Activated gamma-delta T cell treated with Interleukin-2 at 50 U/mL for 16 hours (primary cell): ENCODE data around the gene ZNF318.
"Not testable (repeated sequence)": the region's sequence is repeated elsewhere in the genome, so short reads cannot be mapped to it uniquely, and the experiment has no call there.

Experiments
- DNase-seq: peaks from one replicate; pipeline ENCODE4 v3.0.0-alpha.2; 2020

The ZNF318 gene

DNA sequence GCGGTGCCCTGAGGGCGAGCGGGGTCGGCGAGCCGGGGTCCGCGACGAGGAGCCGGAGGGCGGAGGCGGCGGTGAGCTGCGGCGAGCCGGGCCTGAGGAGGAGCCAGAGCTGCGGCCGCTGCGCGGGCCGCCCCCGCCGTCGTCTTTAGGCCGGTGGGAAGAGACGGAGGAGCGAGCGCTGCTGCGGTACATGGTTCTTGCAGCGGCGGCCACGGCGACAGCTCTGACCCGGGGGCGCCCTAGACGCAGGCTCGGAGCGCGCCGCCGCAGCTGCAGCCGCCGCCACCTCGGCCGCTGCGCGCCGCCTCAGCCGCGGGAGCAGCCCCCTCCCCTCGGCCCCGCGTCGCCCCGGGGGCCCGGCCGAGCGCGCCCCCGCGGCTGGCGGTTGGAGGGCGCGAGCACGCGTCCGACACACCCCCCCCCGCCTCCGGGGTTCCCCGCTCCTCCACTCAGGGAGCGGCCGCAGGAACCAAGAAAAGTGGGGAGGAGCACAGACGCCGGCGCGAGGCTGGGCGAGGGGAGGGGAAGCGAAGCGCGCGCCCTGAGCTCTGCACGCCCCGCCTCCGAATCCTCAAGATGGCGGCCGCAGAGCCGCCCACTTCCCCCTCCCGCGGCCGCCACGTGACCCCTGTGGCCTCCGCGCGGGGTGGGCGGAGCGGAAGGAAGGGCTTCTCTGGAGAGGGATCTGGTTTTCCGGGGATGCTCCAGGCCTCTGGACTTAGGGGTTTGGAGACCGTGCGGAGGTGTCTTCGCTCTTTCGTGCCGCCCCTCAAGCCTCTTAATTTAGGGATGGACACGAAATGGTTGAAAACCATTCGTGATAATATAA is at the start of gene ZNF318:
Gene ZNF318 (minus strand): TSS at position 474 of the 829 bp plus-strand sequence. CDS start 282 bp downstream, at position 192.
- peak; percentile 92 for DNase-seq

GRCh38 chr6:43416935-43417334 is 47.5 kb upstream of the ZNF318 start:
- no peak for DNase-seq

GRCh38 chr6:43415275-43415674 is 45.8 kb upstream of the ZNF318 start:
- not testable (repeated sequence) for DNase-seq

- DNase-seq, result no peak
These were observed 43.6 kb upstream of the ZNF318 start for GRCh38 chr6:43413002-43413401.

- no peak for DNase-seq
These were observed 43.1 kb upstream of the ZNF318 start for GRCh38 chr6:43412541-43412940.

GRCh38 chr6:43410776-43411175 is 41.3 kb upstream of the ZNF318 start:
- not testable (repeated sequence) for DNase-seq

DNA sequence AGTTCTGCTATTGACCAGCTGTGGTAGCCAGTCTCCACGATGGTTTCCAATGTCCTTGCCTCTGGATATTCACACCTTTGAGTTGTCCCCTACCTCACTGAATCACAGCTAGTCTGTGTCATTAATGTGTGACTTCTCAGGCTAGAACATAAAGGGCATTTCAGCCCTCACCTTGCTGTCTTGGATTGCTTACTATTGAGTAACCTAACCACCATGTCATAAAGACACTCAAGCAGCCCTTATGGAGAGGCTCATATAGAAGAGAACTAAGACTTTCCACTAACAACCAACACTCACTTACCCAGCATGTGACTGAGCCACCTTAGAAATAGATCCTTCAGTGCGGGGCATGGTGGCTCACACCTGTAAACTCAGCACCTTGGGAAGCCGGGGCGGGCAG is 38.8 kb upstream of the ZNF318 start:
- DNase-seq, result no peak

DNA sequence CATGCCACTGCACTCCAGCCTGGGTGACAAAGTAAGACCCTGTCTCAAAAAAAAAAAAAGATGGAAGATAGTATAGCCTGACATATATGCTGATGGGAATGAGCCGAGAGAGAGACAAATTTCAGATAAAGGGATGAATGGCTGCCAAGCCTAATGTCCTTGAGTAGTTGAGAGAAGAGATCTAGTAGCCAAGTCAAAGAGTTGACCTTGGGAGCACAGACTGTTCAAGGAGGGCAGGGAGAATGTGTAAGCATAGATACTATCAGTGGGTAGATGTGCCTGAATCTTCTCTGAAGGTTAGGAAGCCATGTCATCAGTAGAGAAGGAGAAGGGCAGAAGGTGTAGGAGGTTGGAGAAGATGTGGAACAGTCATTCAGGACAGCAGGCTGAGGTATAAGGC is 37.8 kb upstream of the ZNF318 start:
- DNase-seq, result no peak

DNA sequence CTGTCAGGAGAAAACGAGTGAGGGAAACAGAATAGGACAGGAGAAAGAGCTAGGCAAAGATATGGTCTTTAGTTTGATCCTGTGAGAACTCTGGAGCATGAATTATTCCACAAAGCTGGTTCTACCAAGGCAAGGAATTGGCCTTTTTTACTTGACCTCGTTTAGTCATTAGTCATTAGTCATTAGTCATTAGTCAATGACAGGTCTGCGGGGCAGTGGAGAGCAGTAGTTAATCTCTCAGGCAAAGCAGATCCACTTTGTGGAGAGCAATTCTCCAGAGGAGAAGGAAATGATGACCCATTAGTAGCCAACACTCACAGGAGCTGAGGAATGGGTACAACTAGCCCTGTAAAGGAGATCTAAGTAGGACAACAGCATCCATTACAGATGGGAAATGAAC is 35.9 kb upstream of the ZNF318 start:
- no peak for DNase-seq

GRCh38 chr6:43402820-43403219 is 33.4 kb upstream of the ZNF318 start:
- DNase-seq, result no peak

GRCh38 chr6:43401730-43402129 is 32.3 kb upstream of the ZNF318 start:
- no peak for DNase-seq

GRCh38 chr6:43399932-43400487 is 30.6 kb upstream of the ZNF318 start:
- no peak for DNase-seq

GRCh38 chr6:43396408-43397149 is 27.1 kb upstream of the ZNF318 start:
- no peak for DNase-seq

DNA sequence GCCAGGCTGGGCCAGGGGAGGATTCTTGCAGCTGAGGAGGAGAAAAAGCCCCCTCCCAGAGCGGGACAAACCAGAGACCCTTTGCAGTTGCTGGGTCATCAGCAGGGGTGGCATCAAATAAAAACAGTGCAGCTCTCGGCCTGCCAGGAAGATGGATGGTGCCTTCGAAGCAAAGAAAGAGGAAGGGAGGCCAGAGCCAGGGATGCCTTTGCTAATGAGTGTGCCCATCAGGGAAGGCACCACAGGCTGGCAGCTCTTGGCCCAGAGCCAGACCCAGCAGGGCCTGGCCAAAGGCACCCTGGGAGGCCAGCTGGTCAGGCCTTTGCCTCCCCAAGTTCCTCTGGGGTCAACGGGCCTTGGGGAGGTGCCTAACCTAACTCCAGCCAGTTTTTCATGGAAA is 26.3 kb upstream of the ZNF318 start:
- no peak for DNase-seq

GRCh38 chr6:43394982-43395381 is 25.5 kb upstream of the ZNF318 start:
- DNase-seq, result no peak

GRCh38 chr6:43393602-43394001 is 24.2 kb upstream of the ZNF318 start:
- DNase-seq, result no peak

DNA sequence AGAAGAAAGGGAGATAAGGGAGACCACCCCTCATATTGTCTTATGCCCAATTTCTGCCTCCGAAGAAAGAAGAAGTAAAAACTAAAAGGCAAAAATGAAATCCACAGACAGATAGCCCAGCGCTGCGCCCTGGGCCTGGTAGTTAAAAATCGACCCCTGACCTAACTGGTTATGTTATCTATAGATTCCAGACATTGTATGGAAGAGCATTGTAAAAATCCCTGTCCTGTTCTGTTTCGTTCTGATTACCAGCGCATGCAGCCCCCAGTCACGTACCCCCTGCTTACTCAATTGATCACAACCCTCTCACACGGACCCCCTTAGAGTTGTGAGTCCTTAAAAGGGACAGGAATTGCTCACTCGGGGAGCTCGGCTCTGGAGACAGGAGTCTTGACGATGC is 23.7 kb upstream of the ZNF318 start:
- not testable (repeated sequence) for DNase-seq

- DNase-seq, result peak; percentile 52
These were observed 22.1 kb upstream of the ZNF318 start for GRCh38 chr6:43391440-43392031.

- DNase-seq, result not testable (repeated sequence)
These were observed 21.4 kb upstream of the ZNF318 start for GRCh38 chr6:43390753-43391439.

DNA sequence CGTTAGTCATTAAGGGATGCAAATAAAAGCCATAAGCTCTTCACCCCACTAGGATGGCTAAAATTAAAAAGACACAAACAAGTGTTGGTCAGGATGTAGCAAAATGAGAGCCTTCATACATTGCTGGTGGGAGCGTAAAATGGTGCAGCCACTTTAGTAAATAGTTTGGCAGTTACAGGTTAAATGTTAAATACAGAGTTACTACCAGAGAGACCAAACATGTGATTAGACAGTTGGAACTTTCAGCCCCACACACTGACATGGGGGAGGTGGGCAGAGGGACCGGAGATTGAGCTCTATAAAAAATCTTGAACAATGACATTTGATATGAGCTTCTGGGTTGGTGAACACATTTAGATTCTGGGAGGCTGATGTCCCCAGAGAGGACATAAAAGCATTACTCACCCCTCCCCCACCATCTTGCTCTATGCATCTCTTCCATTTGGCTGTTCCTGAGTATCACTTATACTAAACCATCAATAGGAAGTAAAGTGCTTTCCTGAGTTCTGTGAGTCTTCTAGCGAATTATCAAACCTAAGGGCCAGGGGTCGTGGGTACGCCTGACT is 20.4 kb upstream of the ZNF318 start:
- no peak for DNase-seq

GRCh38 chr6:43386492-43386891 is 17.0 kb upstream of the ZNF318 start:
- DNase-seq, result no peak

DNA sequence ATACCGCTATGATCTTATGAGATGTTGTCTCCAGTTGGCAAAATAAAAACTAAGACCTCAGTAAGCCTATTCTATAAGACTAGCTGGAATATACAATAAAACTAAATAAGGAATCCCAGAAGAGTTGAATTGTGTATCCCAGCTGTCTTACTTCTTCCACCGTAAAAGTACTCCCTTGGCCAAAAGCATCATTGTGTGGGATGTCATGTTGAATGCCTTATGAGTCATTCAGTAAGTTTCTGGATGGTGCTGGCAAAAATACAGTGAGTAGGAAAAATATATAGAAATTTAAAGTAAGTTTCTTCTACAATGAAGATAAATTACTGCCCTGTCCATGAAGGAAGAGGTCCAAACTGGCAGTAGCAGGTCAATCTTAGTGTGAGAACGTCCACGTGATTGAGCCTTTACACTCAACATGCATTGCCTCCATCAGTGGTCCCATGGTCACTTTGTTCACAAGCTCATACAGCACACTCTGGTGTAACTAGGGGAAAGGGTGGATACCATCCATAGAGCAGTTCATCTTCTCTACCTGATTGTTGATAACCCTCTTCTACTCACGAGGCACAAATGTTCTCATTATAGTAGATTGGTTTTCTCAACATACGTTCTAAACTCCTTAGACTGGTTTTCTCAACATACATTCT is 13.7 kb upstream of the ZNF318 start:
- no peak for DNase-seq
